ENCODE data around the gene CNOT4. TPM values are rescaled to one million over a fixed set of nuclear protein-coding genes. Genes with fewer than 3 reads are reported as not detected.

Gene CNOT4
- total and polyA plus RNA-seq, 2 of the 13 experiments (the other 11 are each of a cell fraction or from before 2014, with no cell fraction given): 7.4 to 8.4 TPM

DNA sequence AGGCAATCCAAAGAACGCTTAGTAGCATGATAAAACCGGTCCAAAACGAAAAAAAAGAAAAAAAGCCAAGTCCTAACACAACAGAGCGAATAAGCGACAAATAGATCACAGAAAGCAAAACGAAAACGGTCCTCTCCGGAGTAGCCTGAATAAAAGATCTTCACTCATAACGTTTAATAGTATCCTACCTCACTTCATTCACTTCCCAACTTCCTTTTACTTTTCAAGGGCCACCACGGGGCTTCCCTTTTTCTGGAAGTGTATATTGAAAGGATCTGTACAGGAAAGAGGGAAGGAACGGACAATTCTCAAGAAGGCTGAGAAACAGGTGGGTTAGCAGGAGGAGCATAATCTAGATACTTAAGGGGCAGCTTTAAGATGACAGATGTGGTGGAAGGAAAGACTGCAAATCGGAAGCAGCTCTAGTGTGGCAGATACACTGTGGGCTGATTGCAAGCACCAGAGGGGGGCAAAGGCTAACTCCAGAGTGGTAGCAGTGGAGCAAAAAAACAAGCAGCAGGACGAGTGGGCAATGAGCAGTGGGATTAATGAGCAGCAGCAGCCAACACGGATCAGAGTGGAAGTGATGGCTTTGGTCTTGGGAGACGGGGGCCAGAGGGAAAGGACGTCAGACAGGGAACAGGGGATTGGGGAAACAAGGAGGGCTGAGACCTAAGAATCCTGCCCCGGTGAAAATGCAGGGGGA lies 866 bp downstream of the CNOT4 start:
- CTCF ChIA-PET (ENCODE audit: low intra/inter-chr PET ratio, low total read pairs): interaction anchor here (0.8 kb wide), 1 partner anchor 94 kb away, joined by 3 read pairs; no protein-coding TSS in a partner anchor
- in situ Hi-C loops (cut with HindIII; ENCODE audit: extremely low pct_ligation_motif_present, low pct_unique_long_range_greater_than_20kb): no loop called here
- peak; percentile 51 for FAIRE-seq
- TF ChIP-seq, protein P1, sequence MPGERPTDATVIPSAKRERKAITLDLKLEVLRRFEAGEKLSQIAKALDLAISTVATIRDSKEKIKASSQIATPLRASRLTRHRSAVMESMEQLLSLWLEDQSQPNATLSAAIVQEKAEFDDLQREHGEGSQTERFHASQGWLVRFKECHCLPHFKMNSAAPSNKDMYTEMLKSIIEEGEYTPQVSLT (CRISPR knock-in tag; IDR thresholded peaks at IDR 0.05; ENCODE audit: borderline replicate concordance, low read depth): 0 out of 2 replicates have a peak, but pooled peaks have one; percentile 19
- TF ChIP-seq ZNF232 (CRISPR knock-in tag; IDR thresholded peaks at IDR 0.05; ENCODE audit: borderline replicate concordance): no peak
- TF ChIP-seq, protein P2, sequence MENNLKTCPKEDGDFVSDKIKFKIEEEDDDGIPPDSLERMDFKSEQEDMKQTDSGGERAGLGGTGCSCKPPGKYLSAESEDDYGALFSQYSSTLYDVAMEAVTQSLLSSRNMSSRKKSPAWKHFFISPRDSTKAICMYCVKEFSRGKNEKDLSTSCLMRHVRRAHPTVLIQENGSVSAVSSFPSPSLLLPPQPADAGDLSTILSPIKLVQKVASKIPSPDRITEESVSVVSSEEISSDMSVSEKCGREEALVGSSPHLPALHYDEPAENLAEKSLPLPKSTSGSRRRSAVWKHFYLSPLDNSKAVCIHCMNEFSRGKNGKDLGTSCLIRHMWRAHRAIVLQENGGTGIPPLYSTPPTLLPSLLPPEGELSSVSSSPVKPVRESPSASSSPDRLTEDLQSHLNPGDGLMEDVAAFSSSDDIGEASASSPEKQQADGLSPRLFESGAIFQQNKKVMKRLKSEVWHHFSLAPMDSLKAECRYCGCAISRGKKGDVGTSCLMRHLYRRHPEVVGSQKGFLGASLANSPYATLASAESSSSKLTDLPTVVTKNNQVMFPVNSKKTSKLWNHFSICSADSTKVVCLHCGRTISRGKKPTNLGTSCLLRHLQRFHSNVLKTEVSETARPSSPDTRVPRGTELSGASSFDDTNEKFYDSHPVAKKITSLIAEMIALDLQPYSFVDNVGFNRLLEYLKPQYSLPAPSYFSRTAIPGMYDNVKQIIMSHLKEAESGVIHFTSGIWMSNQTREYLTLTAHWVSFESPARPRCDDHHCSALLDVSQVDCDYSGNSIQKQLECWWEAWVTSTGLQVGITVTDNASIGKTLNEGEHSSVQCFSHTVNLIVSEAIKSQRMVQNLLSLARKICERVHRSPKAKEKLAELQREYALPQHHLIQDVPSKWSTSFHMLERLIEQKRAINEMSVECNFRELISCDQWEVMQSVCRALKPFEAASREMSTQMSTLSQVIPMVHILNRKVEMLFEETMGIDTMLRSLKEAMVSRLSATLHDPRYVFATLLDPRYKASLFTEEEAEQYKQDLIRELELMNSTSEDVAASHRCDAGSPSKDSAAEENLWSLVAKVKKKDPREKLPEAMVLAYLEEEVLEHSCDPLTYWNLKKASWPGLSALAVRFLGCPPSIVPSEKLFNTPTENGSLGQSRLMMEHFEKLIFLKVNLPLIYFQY (CRISPR knock-in tag; IDR thresholded peaks at IDR 0.05; ENCODE audit: borderline replicate concordance): 0 out of 2 replicates have a peak, but pooled peaks have one; percentile 23
- TF ChIP-seq ZKSCAN8 (CRISPR knock-in tag; IDR thresholded peaks at IDR 0.05; ENCODE audit: borderline replicate concordance): no peak
- TF ChIP-seq ZNF703 (CRISPR knock-in tag; IDR thresholded peaks at IDR 0.05; ENCODE audit: borderline replicate concordance): no peak
- no peak for TF ChIP-seq AKAP8 (CRISPR knock-in tag; IDR thresholded peaks at IDR 0.05)
- no peak for TF ChIP-seq IKZF1 (IDR thresholded peaks at IDR 0.05)
- peak; percentile 56 for TF ChIP-seq ASH2L (IDR thresholded peaks at IDR 0.05; ENCODE audit: insufficient read length, low read depth, low read length)
- TF ChIP-seq KAT7 (CRISPR knock-in tag; IDR thresholded peaks at IDR 0.05; ENCODE audit: borderline replicate concordance): no peak; the same call in 1 of the 2 replicates
- TF ChIP-seq, protein P3, sequence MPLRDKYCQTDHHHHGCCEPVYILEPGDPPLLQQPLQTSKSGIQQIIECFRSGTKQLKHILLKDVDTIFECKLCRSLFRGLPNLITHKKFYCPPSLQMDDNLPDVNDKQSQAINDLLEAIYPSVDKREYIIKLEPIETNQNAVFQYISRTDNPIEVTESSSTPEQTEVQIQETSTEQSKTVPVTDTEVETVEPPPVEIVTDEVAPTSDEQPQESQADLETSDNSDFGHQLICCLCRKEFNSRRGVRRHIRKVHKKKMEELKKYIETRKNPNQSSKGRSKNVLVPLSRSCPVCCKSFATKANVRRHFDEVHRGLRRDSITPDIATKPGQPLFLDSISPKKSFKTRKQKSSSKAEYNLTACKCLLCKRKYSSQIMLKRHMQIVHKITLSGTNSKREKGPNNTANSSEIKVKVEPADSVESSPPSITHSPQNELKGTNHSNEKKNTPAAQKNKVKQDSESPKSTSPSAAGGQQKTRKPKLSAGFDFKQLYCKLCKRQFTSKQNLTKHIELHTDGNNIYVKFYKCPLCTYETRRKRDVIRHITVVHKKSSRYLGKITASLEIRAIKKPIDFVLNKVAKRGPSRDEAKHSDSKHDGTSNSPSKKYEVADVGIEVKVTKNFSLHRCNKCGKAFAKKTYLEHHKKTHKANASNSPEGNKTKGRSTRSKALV (CRISPR knock-in tag; IDR thresholded peaks at IDR 0.05): peak; percentile 11; the same call in 1 of the 2 replicates
- TF ChIP-seq BRD4 (CRISPR knock-in tag; IDR thresholded peaks at IDR 0.05): 0 out of 2 replicates have a peak, but pooled peaks have one; percentile 42
- TF ChIP-seq, protein P4, sequence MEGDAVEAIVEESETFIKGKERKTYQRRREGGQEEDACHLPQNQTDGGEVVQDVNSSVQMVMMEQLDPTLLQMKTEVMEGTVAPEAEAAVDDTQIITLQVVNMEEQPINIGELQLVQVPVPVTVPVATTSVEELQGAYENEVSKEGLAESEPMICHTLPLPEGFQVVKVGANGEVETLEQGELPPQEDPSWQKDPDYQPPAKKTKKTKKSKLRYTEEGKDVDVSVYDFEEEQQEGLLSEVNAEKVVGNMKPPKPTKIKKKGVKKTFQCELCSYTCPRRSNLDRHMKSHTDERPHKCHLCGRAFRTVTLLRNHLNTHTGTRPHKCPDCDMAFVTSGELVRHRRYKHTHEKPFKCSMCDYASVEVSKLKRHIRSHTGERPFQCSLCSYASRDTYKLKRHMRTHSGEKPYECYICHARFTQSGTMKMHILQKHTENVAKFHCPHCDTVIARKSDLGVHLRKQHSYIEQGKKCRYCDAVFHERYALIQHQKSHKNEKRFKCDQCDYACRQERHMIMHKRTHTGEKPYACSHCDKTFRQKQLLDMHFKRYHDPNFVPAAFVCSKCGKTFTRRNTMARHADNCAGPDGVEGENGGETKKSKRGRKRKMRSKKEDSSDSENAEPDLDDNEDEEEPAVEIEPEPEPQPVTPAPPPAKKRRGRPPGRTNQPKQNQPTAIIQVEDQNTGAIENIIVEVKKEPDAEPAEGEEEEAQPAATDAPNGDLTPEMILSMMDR (CRISPR knock-in tag; IDR thresholded peaks at IDR 0.05): no peak
- 0 out of 2 replicates have a peak, but pooled peaks have one; percentile 22 for TF ChIP-seq RXRB (CRISPR knock-in tag; IDR thresholded peaks at IDR 0.05; ENCODE audit: borderline replicate concordance)
- TF ChIP-seq STAG1 (CRISPR knock-in tag; IDR thresholded peaks at IDR 0.05): peak; percentile 10; the same call in 1 of the 2 replicates
- peak; percentile 22; the same call in 1 of the 2 replicates for TF ChIP-seq ELF1 (CRISPR knock-in tag; IDR thresholded peaks at IDR 0.05)

More for the DNA sequence above, 866 bp downstream of the CNOT4 start:
- peak overlapping the region; percentile 93 for H3K9ac ChIP-seq (ENCODE audit: insufficient read depth, low read depth, low read length)
- 0 out of 5 replicates have a peak, but pooled peaks cover 0 to 3% of the 10 kb centered on the region in 2 experiments for H3K36me3 ChIP-seq (replicated peaks in 1 of 2; ENCODE audit: control insufficient read depth in 1 of 2, insufficient read depth in 2 of 2, low read length in 2 of 2)
- ATAC-seq: peak; percentile 72
- peak; percentile 38 for DNase-seq (ENCODE audit: low spot score)
- peak overlapping the region; percentile 77 for H3K4me2 ChIP-seq (ENCODE audit: low read depth, low read length)
- intact Hi-C loops (cut with micrococcal nuclease; ENCODE audit: unreplicated experiment): loop anchor here (2.0 to 10.0 kb wide), 3 partner anchors 94 to 1524 kb away; no protein-coding TSS in a partner anchor
- no peak overlapping the region for H2AFZ ChIP-seq (ENCODE audit: low read length)
- no peaks in the 10 kb centered on the region; a peak in 1 of 5 replicates for H3K27me3 ChIP-seq (ENCODE audit: control insufficient read depth in 1 of 2, insufficient read depth in 2 of 2, low read length in 2 of 2)
- H3K79me2 ChIP-seq (ENCODE audit: insufficient read depth, low read length): peaks cover 53% of the 10 kb centered on the region
- peaks cover 8% of the 10 kb centered on the region for H4K20me1 ChIP-seq (ENCODE audit: insufficient read depth, low read length)
- H3K27ac ChIP-seq (ENCODE audit: extremely low read length, insufficient read depth, low read length): peak overlapping the region; percentile 92
- POLR2A ChIA-PET: no interaction called here
- no TSS peak for BruUV-seq (replicated peaks)
- no peaks in the 10 kb centered on the region for H3K9me3 ChIP-seq (ENCODE audit: low read length)
- peak overlapping the region; percentile 82 to 92 (median 84) for H3K4me3 ChIP-seq (replicated peaks in 1 of 3; ENCODE audit: insufficient read depth in 1 of 3, low read depth in 2 of 3, low read length in 3 of 3)
- WGBS (ENCODE audit: low lambda C conversion rate): 1% methylated on average over 17 of the region's 17 CpGs
- peaks cover 31% of the 10 kb centered on the region for H3K4me1 ChIP-seq (ENCODE audit: insufficient read depth, low read length)

All from HepG2 (cell line).